Neural cell (in vitro differentiated cells): Measurements from ENCODE around the gene VSIG10L. TPM values are rescaled to one million over a fixed set of nuclear protein-coding genes. Genes with fewer than 3 reads are reported as not detected.

Experiments
- H2AFZ ChIP-seq: fragments of 200-600, 300-800 bp; sonication (generic), shearing (Covaris generic); 2 replicates; pipeline ENCODE4 v1.6.0; 2014; ENCODE audit warnings: low read depth, mild to moderate bottlenecking, antibody characterized with exemption, low read length, moderate library complexity
- H3F3A ChIP-seq: fragments of 200-600 bp; shearing (Covaris generic); 2 replicates; pipeline ENCODE4 v1.6.1; 2016; ENCODE audit warnings: mild to moderate bottlenecking, moderate library complexity, mixed read lengths, antibody characterized with exemption, low read length; ENCODE audit not compliant: insufficient read depth, poor library complexity, severe bottlenecking
- H3K27ac ChIP-seq: fragments of 200-600, 300-800 bp; sonication (generic), shearing (Covaris generic); 2 replicates; pipeline ENCODE4 v1.5.1; 2014; ENCODE audit warnings: mild to moderate bottlenecking, low read length, moderate library complexity
- H3K27me3 ChIP-seq: fragments of 300-800, 200-600 bp; sonication (generic), shearing (Covaris generic); 2 replicates; pipeline ENCODE4 v1.6.0; 2014; ENCODE audit warnings: mild to moderate bottlenecking, low read depth, low read length, moderate library complexity; ENCODE audit not compliant: insufficient read depth
- H3K36me3 ChIP-seq: fragments of 300-800, 200-600 bp; sonication (generic), shearing (Covaris generic); 2 replicates; pipeline ENCODE4 v1.5.1; 2014; ENCODE audit warnings: mild to moderate bottlenecking, antibody characterized with exemption, low read length, moderate library complexity; ENCODE audit not compliant: insufficient read depth
- H3K4me2 ChIP-seq: fragments of 300-800, 200-600 bp; sonication (generic), shearing (Covaris generic); 2 replicates; pipeline ENCODE4 v1.6.0; 2014; ENCODE audit warnings: mild to moderate bottlenecking, low read length
- H3K4me3 ChIP-seq: fragments of 300-800, 200-600 bp; sonication (generic), shearing (Covaris generic); 2 replicates; pipeline ENCODE4 v1.5.1; 2014; ENCODE audit warnings: mild to moderate bottlenecking, low read length, moderate library complexity
- H3K79me2 ChIP-seq: fragments of 200-600 bp; shearing (Covaris generic); replicated peaks from 2 replicates; pipeline ENCODE4 v1.6.0; 2014; ENCODE audit warnings: mild to moderate bottlenecking, low read length, moderate library complexity; ENCODE audit not compliant: insufficient read depth
- H3K9ac ChIP-seq: fragments of 300-800, 200-600 bp; sonication (generic), shearing (Covaris generic); 2 replicates; pipeline ENCODE4 v1.6.1; 2016; ENCODE audit warnings: mild to moderate bottlenecking, low read length, mixed read lengths
- H3K9me2 ChIP-seq: fragments of 200-600 bp; shearing (Covaris generic); 2 replicates; pipeline ENCODE4 v1.6.1; 2016; ENCODE audit warnings: mild to moderate bottlenecking, low read length, mixed read lengths; ENCODE audit not compliant: insufficient read depth
- H3K9me3 ChIP-seq: fragments of 200-600, 300-800 bp; sonication (generic), shearing (Covaris generic); 2 replicates; pipeline ENCODE4 v1.6.1; 2016; ENCODE audit warnings: mild to moderate bottlenecking, mixed run types, low read length, moderate library complexity, mixed read lengths
- H4K20me1 ChIP-seq: fragments of 200-600 bp; shearing (Covaris generic); 2 replicates; pipeline ENCODE4 v1.6.1; 2016; ENCODE audit warnings: mild to moderate bottlenecking, mixed run types; ENCODE audit not compliant: insufficient read depth
- EP300 ChIP-seq: fragments of 450-650 bp; conservative IDR thresholded peaks from 2 replicates; pipeline ENCODE4 v1.6.1; 2014; ENCODE audit warnings: antibody characterized with exemption, mild to moderate bottlenecking, moderate library complexity; ENCODE audit not compliant: poor library complexity, severe bottlenecking
- EZH2 ChIP-seq: fragments of 200-600, 300-800 bp; shearing (Covaris generic), sonication (generic); IDR thresholded peaks from 2 replicates; pipeline ENCODE4 v1.6.1; 2014; ENCODE audit warnings: antibody characterized with exemption, low read length, borderline replicate concordance, mild to moderate bottlenecking; ENCODE audit not compliant: insufficient read depth, poor library complexity, severe bottlenecking
- MXI1 ChIP-seq: fragments of 450-650 bp; conservative IDR thresholded peaks from 2 replicates; pipeline ENCODE4 v1.6.1; 2014; ENCODE audit warnings: antibody characterized with exemption, mild to moderate bottlenecking; ENCODE audit not compliant: poor library complexity, severe bottlenecking
- POLR2AphosphoS5 ChIP-seq: IDR thresholded peaks from 2 replicates; pipeline ENCODE4 v1.6.1; 2012
- RAD21 ChIP-seq: fragments of 450-650 bp; conservative IDR thresholded peaks from 2 replicates; pipeline ENCODE4 v1.6.1; 2014; ENCODE audit warnings: antibody characterized with exemption, mild to moderate bottlenecking, moderate library complexity
- SMC3 ChIP-seq: fragments of 450-650 bp; conservative IDR thresholded peaks from 2 replicates; pipeline ENCODE4 v1.6.1; 2014; ENCODE audit warnings: antibody characterized with exemption, mild to moderate bottlenecking, moderate library complexity; ENCODE audit not compliant: poor library complexity
- TAF1 ChIP-seq: IDR thresholded peaks from 2 replicates; pipeline ENCODE4 v1.6.1; 2012; ENCODE audit warnings: low read depth
- polyA plus RNA-seq: library from polyadenylated mRNA; depleted of rRNA; stranded (reverse); fragments of >200 nt; gene quantifications from 2 replicates; pipeline ENCODE4 v1.2.3, GENCODE V29; 2014
- TF ChIP-seq, protein P1 (sequence below): fragments of 450-650 bp; IDR thresholded peaks from 2 replicates; pipeline ENCODE4 v1.5.1; 2014; ENCODE audit warnings: antibody characterized with exemption, mild to moderate bottlenecking, moderate library complexity; ENCODE audit not compliant: poor library complexity, severe bottlenecking
- TF ChIP-seq, protein P2 (sequence below): IDR thresholded peaks from 2 replicates; pipeline ENCODE4 v1.6.1; 2012; ENCODE audit warnings: borderline replicate concordance

VSIG10L gene
- polyA plus RNA-seq, 1 donor from 2014 or later = 2.3 TPM

DNA sequence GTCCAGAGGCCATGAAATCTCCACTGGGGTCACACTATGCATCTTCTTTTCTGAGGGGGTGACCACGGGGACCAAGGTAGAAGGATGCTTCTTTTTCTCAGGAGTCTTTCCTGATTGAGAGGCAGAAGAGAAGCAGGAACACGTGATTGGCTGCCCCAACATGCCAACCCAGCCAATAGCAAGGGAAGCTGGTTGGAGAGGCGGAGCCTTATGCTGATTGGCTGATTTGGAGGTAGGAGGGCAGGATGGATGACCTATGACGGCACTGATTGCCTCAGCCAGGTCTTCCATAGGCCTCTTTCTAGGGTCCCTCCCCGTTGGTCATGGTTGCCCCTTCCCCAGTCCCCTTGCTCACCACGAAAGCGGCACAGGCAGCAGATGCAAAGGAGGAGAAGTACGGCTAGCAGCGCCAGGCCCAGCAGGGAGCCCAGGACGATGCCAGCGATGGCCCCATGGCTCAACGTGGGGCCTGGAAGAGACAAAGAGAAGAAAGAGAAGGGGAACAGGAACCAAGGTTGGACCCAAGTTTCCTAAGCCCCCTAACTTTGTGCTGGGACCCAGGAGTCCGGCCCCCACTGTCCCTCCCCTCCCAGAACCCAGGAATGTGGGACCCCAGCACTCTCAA lies 8.0 kb downstream of the VSIG10L start:
- Histone ChIP-seq H2AFZ (no peak overlapping the region), H4K20me1 (no peaks in the 10 kb centered on the region), H3K27me3 (no peaks in the 10 kb centered on the region), H3K36me3 (peaks cover 3% of the 10 kb centered on the region), H3K9me3 (no peaks in the 10 kb centered on the region), H3K27ac (no peak overlapping the region), H3K4me3 (no peak overlapping the region), H3K4me2 (no peak overlapping the region), H3F3A (no peaks in the 10 kb centered on the region), H3K9ac (no peak overlapping the region), H3K79me2 (no peaks in the 10 kb centered on the region), H3K9me2 (no peaks in the 10 kb centered on the region)
- TF ChIP-seq POLR2AphosphoS5 = no peak
- TF ChIP-seq, protein P1, sequence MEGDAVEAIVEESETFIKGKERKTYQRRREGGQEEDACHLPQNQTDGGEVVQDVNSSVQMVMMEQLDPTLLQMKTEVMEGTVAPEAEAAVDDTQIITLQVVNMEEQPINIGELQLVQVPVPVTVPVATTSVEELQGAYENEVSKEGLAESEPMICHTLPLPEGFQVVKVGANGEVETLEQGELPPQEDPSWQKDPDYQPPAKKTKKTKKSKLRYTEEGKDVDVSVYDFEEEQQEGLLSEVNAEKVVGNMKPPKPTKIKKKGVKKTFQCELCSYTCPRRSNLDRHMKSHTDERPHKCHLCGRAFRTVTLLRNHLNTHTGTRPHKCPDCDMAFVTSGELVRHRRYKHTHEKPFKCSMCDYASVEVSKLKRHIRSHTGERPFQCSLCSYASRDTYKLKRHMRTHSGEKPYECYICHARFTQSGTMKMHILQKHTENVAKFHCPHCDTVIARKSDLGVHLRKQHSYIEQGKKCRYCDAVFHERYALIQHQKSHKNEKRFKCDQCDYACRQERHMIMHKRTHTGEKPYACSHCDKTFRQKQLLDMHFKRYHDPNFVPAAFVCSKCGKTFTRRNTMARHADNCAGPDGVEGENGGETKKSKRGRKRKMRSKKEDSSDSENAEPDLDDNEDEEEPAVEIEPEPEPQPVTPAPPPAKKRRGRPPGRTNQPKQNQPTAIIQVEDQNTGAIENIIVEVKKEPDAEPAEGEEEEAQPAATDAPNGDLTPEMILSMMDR = no peak
- TF ChIP-seq RAD21 = no peak

DNA sequence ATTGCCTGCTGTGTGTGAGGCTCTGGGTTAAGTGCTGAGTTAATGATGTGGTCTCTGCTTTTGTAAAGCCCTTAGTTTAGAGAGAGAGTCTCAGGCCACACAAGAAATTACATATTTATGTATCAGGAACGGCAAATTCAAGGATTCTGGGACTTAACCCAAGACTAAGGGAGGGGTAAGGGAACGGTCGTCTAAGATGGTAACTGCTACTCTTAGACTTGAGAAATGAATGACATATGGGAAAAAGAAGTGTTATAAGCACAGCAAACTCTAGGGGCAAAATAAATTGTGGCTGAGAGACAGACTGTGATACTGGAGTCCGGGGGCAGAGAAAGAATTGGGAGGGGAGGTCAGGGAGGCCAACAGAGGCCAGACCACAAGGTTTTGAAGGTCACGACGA lies 10.2 kb downstream of the VSIG10L start:
- H3K27me3 ChIP-seq = no peaks in the 10 kb centered on the region
- H3K4me3 ChIP-seq = no peak overlapping the region
- H3K27ac ChIP-seq = no peak overlapping the region
- no peak overlapping the region for H3K9ac ChIP-seq
- H3K36me3 ChIP-seq = peaks cover 3% of the 10 kb centered on the region
- no peak overlapping the region for H3K4me2 ChIP-seq
- no peak overlapping the region for H2AFZ ChIP-seq
- H3K9me2 ChIP-seq = no peaks in the 10 kb centered on the region
- no peaks in the 10 kb centered on the region for H3K79me2 ChIP-seq
- TF ChIP-seq EZH2 = no peak
- TF ChIP-seq RAD21 = no peak
- TF ChIP-seq, protein P2, sequence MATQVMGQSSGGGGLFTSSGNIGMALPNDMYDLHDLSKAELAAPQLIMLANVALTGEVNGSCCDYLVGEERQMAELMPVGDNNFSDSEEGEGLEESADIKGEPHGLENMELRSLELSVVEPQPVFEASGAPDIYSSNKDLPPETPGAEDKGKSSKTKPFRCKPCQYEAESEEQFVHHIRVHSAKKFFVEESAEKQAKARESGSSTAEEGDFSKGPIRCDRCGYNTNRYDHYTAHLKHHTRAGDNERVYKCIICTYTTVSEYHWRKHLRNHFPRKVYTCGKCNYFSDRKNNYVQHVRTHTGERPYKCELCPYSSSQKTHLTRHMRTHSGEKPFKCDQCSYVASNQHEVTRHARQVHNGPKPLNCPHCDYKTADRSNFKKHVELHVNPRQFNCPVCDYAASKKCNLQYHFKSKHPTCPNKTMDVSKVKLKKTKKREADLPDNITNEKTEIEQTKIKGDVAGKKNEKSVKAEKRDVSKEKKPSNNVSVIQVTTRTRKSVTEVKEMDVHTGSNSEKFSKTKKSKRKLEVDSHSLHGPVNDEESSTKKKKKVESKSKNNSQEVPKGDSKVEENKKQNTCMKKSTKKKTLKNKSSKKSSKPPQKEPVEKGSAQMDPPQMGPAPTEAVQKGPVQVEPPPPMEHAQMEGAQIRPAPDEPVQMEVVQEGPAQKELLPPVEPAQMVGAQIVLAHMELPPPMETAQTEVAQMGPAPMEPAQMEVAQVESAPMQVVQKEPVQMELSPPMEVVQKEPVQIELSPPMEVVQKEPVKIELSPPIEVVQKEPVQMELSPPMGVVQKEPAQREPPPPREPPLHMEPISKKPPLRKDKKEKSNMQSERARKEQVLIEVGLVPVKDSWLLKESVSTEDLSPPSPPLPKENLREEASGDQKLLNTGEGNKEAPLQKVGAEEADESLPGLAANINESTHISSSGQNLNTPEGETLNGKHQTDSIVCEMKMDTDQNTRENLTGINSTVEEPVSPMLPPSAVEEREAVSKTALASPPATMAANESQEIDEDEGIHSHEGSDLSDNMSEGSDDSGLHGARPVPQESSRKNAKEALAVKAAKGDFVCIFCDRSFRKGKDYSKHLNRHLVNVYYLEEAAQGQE = no peak
- no peaks in the 10 kb centered on the region for H3K9me3 ChIP-seq
- H4K20me1 ChIP-seq = no peaks in the 10 kb centered on the region
- no peaks in the 10 kb centered on the region for H3F3A ChIP-seq

DNA sequence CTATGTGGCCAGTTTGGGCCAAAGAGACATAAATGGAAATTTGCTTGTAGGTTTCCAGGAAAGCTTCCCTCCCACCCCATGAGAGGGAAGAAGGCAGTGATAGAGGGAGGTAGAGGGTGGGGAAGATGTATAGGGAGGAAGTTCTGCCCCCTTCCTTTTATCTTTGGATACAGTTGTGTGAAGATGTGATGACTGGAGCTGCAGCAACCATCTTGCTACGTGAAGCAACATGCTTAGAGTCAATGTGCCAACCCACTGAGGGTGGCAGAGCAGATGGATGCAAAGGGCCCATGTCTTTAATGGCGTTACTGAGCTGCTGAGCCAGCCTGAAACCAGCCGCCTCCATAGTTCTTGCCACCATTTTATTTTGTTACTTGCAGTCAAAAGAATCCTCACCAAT lies 10.7 kb downstream of the VSIG10L start:
- H3K9me3 ChIP-seq = no peaks in the 10 kb centered on the region

More for the DNA sequence above, 10.7 kb downstream of the VSIG10L start:
- Histone ChIP-seq H3F3A (no peaks in the 10 kb centered on the region), H3K4me3 (no peak overlapping the region), H3K9ac (no peak overlapping the region), H3K27ac (no peak overlapping the region), H3K27me3 (no peaks in the 10 kb centered on the region), H3K79me2 (no peaks in the 10 kb centered on the region), H3K4me2 (no peak overlapping the region), H3K9me2 (no peaks in the 10 kb centered on the region), H4K20me1 (no peaks in the 10 kb centered on the region), H3K36me3 (peaks cover 3% of the 10 kb centered on the region), H2AFZ (no peak overlapping the region)
- TF ChIP-seq, protein P1 = no peak
- TF ChIP-seq POLR2AphosphoS5 (no peak), SMC3 (no peak), MXI1 (no peak), TAF1 (no peak), RAD21 (no peak), EZH2 (no peak), EP300 (no peak)
- TF ChIP-seq, protein P2 = no peak
